HepG2 (cell line): Measurements from ENCODE around the gene TLL2. TPM values are rescaled to one million over a fixed set of nuclear protein-coding genes. Genes with fewer than 3 reads are reported as not detected.
A peak's percentile ranks its signal among the peaks of the same experiment; 100 is the strongest.

ENCODE experiments used
- HDAC1 ChIP-seq: sonication (generic); formaldehyde crosslinking; IDR thresholded peaks from 2 replicates; pipeline ENCODE4 v1.5.1; 2020; ENCODE audit warnings: mild to moderate bottlenecking, missing genetic modification reagents
- HES4 ChIP-seq: sonication (generic); formaldehyde crosslinking; IDR thresholded peaks from 2 replicates; pipeline ENCODE4 v1.9.0; 2021; ENCODE audit warnings: mild to moderate bottlenecking, missing genetic modification reagents, borderline replicate concordance
- KAT2B ChIP-seq: fragments of 150-350 bp; IDR thresholded peaks from 2 replicates; pipeline ENCODE4 v1.6.1; 2014; ENCODE audit warnings: low read depth, low read length, borderline replicate concordance
- MLLT10 ChIP-seq: sonication (generic); formaldehyde crosslinking; IDR thresholded peaks from 2 replicates; pipeline ENCODE4 v1.4.0; 2020; ENCODE audit warnings: missing genetic modification reagents
- MXD4 ChIP-seq: IDR thresholded peaks from 2 replicates; pipeline ENCODE4 v1.6.1; 2016; ENCODE audit warnings: mild to moderate bottlenecking, missing biosample characterization, missing genetic modification reagents
- MZF1 ChIP-seq: sonication (generic); formaldehyde crosslinking; IDR thresholded peaks from 2 replicates; pipeline ENCODE4 v1.8.1; 2023; ENCODE audit warnings: mild to moderate bottlenecking, missing genetic modification reagents, borderline replicate concordance
- PHF21A ChIP-seq: sonication (generic); formaldehyde crosslinking; IDR thresholded peaks from 2 replicates; pipeline ENCODE4 v1.5.0; 2020; ENCODE audit warnings: mild to moderate bottlenecking, missing genetic modification reagents
- RARG ChIP-seq: sonication (generic); formaldehyde crosslinking; IDR thresholded peaks from 2 replicates; pipeline ENCODE4 v1.4.0; 2020; ENCODE audit warnings: low read depth, mild to moderate bottlenecking, missing genetic modification reagents
- SSRP1 ChIP-seq: IDR thresholded peaks from 2 replicates; pipeline ENCODE4 v1.6.1; 2016; ENCODE audit warnings: control low read depth
- TARDBP ChIP-seq: sonication (generic); formaldehyde crosslinking; IDR thresholded peaks from 2 replicates; pipeline ENCODE4 v1.8.0; 2022; ENCODE audit warnings: mild to moderate bottlenecking, missing genetic modification reagents
- TIGD3 ChIP-seq: sonication (generic); formaldehyde crosslinking; IDR thresholded peaks from 2 replicates; pipeline ENCODE4 v1.5.1; 2020; ENCODE audit warnings: mild to moderate bottlenecking, missing genetic modification reagents, borderline replicate concordance
- U2AF1 ChIP-seq: fragments of 200-400 bp; formaldehyde crosslinking; optimal IDR thresholded peaks from 2 replicates; pipeline ENCODE3; 2017; ENCODE audit warnings: mild to moderate bottlenecking, low read depth, low read length
- ZNF20 ChIP-seq: sonication (generic); formaldehyde crosslinking; IDR thresholded peaks from 2 replicates; pipeline ENCODE4 v1.4.0; 2020; ENCODE audit warnings: mild to moderate bottlenecking, moderate library complexity, missing genetic modification reagents
- ZNF253 ChIP-seq: sonication (generic); formaldehyde crosslinking; IDR thresholded peaks from 2 replicates; pipeline ENCODE4 v1.8.0; 2022; ENCODE audit warnings: mild to moderate bottlenecking, missing genetic modification reagents, borderline replicate concordance
- ZNF331 ChIP-seq: sonication (generic); formaldehyde crosslinking; IDR thresholded peaks from 2 replicates; pipeline ENCODE4 v1.4.0; 2020; ENCODE audit warnings: missing genetic modification reagents
- ZNF550 ChIP-seq: sonication (generic); formaldehyde crosslinking; IDR thresholded peaks from 2 replicates; pipeline ENCODE4 v1.4.0; 2020; ENCODE audit warnings: mild to moderate bottlenecking, missing genetic modification reagents, borderline replicate concordance
- ZNF572 ChIP-seq: sonication (generic); formaldehyde crosslinking; IDR thresholded peaks from 2 replicates; pipeline ENCODE4 v1.5.1; 2020; ENCODE audit warnings: mild to moderate bottlenecking, missing genetic modification reagents
- ZNF614 ChIP-seq: IDR thresholded peaks from 2 replicates; pipeline ENCODE4 v1.6.1; 2018; ENCODE audit warnings: missing biosample characterization, missing genetic modification reagents, inconsistent platforms, borderline replicate concordance
- ZNF616 ChIP-seq: sonication (generic); formaldehyde crosslinking; IDR thresholded peaks from 2 replicates; pipeline ENCODE4 v1.5.0; 2020; ENCODE audit warnings: low read depth, mild to moderate bottlenecking, missing genetic modification reagents
- ZNF776 ChIP-seq: sonication (generic); formaldehyde crosslinking; IDR thresholded peaks from 2 replicates; pipeline ENCODE4 v1.4.0; 2020; ENCODE audit warnings: mild to moderate bottlenecking, missing genetic modification reagents
- ZSCAN20 ChIP-seq: sonication (generic); formaldehyde crosslinking; IDR thresholded peaks from 2 replicates; pipeline ENCODE4 v1.4.0; 2020; ENCODE audit warnings: missing genetic modification reagents, mild to moderate bottlenecking, borderline replicate concordance
- polyA plus RNA-seq, 8 experiments: library from polyadenylated mRNA; depleted of rRNA in 3 of 8; stranded (reverse) in 7 of 8; unstranded in 1 of 8; fragments of >200 nt; fragmentation: Illumina TruSeq in 4 of 8; extraction: Trizol in 4 of 8; gene quantifications; 2 replicates each; pipeline versions ENCODE4 v1.2.1 to v1.2.3, GENCODE V29; 2011 to 2016; ENCODE audit warnings: low read depth in 4 of 8, missing spikeins in 1 of 8, mixed read lengths in 1 of 8; ENCODE audit not compliant: insufficient read depth in 1 of 8
- total RNA-seq, 5 experiments: library from RNA; depleted of rRNA; stranded (reverse); fragments of >200 nt; fragmentation: Illumina TruSeq; extraction: Trizol; gene quantifications; 2 replicates each; pipeline ENCODE4 v1.2.3, GENCODE V29; 2016; ENCODE audit warnings: low read depth in 1 of 5
- TF ChIP-seq, protein P1 (sequence below): sonication (generic); formaldehyde crosslinking; IDR thresholded peaks from 2 replicates; pipeline ENCODE4 v1.9.0; 2021; ENCODE audit warnings: missing genetic modification reagents, borderline replicate concordance
- TF ChIP-seq, protein P2 (sequence below): sonication (generic); formaldehyde crosslinking; conservative IDR thresholded peaks from 2 replicates; pipeline ENCODE4 v1.4.0; 2020; ENCODE audit warnings: missing genetic modification reagents

The TLL2 gene
- total and polyA plus RNA-seq, 2 of the 13 experiments (the other 11 are each of a cell fraction or from before 2014, with no cell fraction given): 0.09 TPM; not detected in 1

- TF ChIP-seq RARG (no peak), ZNF253 (CRISPR knock-in tag) (0 out of 2 replicates have a peak, but pooled peaks have one; percentile 36), ZNF331 (CRISPR knock-in tag) (no peak; the same call in 1 of the 2 replicates), TIGD3 (CRISPR knock-in tag) (no peak), MXD4 (CRISPR knock-in tag) (no peak), TARDBP (CRISPR knock-in tag) (no peak), ZNF776 (peak; percentile 44), ZNF572 (CRISPR knock-in tag) (0 out of 2 replicates have a peak, but pooled peaks have one; percentile 11), MLLT10 (CRISPR knock-in tag) (no peak), SSRP1 (CRISPR knock-in tag) (no peak), ZSCAN20 (CRISPR knock-in tag) (peak; percentile 88), ZNF20 (CRISPR knock-in tag) (no peak; the same call in 1 of the 2 replicates), PHF21A (CRISPR knock-in tag) (peak; percentile 79), U2AF1 (peak; percentile 47), HDAC1 (peak; percentile 32; the same call in 1 of the 2 replicates), ZNF550 (no peak), ZNF616 (CRISPR knock-in tag) (peak; percentile 51; the same call in 1 of the 2 replicates), MZF1 (CRISPR knock-in tag) (no peak), KAT2B (no peak), HES4 (no peak; the same call in 1 of the 2 replicates), ZNF614 (CRISPR knock-in tag) (peak; percentile 45; the same call in 1 of the 2 replicates)
- TF ChIP-seq, protein P1, sequence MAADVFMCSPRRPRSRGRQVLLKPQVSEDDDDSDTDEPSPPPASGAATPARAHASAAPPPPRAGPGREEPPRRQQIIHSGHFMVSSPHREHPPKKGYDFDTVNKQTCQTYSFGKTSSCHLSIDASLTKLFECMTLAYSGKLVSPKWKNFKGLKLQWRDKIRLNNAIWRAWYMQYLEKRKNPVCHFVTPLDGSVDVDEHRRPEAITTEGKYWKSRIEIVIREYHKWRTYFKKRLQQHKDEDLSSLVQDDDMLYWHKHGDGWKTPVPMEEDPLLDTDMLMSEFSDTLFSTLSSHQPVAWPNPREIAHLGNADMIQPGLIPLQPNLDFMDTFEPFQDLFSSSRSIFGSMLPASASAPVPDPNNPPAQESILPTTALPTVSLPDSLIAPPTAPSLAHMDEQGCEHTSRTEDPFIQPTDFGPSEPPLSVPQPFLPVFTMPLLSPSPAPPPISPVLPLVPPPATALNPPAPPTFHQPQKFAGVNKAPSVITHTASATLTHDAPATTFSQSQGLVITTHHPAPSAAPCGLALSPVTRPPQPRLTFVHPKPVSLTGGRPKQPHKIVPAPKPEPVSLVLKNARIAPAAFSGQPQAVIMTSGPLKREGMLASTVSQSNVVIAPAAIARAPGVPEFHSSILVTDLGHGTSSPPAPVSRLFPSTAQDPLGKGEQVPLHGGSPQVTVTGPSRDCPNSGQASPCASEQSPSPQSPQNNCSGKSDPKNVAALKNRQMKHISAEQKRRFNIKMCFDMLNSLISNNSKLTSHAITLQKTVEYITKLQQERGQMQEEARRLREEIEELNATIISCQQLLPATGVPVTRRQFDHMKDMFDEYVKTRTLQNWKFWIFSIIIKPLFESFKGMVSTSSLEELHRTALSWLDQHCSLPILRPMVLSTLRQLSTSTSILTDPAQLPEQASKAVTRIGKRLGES (CRISPR knock-in tag): no peak
- TF ChIP-seq, protein P2, sequence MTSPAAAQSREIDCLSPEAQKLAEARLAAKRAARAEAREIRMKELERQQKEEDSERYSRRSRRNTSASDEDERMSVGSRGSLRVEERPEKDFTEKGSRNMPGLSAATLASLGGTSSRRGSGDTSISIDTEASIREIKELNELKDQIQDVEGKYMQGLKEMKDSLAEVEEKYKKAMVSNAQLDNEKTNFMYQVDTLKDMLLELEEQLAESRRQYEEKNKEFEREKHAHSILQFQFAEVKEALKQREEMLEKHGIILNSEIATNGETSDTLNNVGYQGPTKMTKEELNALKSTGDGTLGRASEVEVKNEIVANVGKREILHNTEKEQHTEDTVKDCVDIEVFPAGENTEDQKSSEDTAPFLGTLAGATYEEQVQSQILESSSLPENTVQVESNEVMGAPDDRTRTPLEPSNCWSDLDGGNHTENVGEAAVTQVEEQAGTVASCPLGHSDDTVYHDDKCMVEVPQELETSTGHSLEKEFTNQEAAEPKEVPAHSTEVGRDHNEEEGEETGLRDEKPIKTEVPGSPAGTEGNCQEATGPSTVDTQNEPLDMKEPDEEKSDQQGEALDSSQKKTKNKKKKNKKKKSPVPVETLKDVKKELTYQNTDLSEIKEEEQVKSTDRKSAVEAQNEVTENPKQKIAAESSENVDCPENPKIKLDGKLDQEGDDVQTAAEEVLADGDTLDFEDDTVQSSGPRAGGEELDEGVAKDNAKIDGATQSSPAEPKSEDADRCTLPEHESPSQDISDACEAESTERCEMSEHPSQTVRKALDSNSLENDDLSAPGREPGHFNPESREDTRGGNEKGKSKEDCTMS: no peak
Measured at GRCh38 chr10:96513698-96514561, at the start of gene TLL2 (continued).
